HG03342 (cell line): ENCODE measurements around the gene GOLGA8S.
"Not testable (repeated sequence)": the region's sequence is repeated elsewhere in the genome, so short reads cannot be mapped to it uniquely, and the experiment has no call there.

ENCODE experiments used
- ATAC-seq: cut with Tn5 transposase; IDR thresholded peaks from one replicate; pipeline ENCODE4 v1.9.1; 2021; ENCODE audit warnings: mild to moderate bottlenecking, moderate library complexity; ENCODE audit not compliant: unreplicated experiment

GOLGA8S gene, protein sequence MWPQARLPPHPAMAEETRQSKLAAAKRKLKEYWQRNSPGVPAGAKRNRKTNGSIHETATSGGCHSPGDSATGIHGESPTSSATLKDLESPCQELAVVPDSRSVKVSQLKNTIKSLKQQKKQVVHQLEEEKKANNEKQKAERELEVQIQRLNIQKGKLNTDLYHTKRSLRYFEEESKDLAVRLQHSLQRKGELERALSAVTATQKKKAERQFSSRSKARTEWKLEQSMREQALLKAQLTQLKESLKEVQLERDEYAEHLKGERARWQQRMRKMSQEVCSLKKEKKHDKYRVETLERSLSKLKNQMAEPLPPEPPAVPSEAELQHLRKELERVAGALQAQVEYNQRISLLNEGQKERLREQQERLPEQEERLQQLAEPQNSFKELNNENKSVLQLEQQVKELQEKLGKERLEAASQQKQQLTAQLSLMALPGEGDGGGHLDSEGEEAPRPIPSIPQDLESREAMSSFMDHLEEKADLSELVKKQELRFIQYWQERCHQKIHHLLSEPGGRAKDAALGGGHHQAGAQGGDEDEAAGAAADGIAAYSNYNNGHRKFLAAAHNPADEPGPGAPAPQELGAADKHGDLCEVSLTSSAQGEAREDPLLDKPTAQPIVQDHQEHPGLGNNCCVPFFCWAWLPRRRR

DNA sequence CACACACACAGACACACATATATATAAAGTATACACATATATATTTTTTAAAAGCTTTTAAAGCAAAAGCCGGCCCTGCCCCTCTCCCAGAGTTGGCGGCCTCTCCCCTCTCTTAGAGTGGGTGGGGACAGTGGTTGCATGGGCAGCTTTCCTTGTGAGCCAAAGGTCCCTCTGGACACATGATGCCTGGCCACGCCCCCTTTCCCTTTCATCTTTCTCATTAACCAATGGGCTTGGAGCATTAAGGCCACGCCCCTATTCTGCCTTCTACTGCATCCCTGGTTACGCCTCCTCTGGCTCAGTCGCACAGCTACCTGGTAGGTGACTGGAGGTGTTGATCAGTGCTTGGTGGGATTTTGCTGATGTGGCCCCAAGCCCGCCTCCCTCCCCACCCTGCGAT is at the start of gene GOLGA8S:
Gene GOLGA8S (plus strand): TSS at position 301 of the 400 bp plus-strand sequence. CDS start 62 bp downstream, at position 363.
- ATAC-seq, result not testable (repeated sequence)

DNA sequence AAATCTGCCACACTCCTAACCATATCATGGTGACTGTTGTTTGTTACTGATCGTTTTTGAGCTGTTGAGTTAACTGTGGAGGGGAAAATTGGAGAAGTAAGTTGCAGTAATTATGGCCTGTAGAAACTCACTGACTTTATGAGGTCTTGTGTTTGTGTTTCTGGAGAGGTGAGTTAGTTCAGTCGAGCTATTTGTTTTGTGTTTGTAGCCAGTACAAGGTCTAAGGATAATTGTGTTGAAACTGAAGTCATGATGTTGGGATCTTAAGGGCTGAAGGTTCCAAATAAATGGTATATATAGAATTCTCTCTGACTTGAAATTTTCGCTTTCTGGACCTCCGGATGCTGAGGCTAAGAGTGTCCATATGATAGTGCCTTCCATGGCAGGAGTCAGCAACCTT is 49.7 kb upstream of the GOLGA8S start:
- ATAC-seq, result not testable (repeated sequence)

GRCh38 chr15:23305921-23306320 is 48.6 kb upstream of the GOLGA8S start:
- ATAC-seq, result not testable (repeated sequence)

DNA sequence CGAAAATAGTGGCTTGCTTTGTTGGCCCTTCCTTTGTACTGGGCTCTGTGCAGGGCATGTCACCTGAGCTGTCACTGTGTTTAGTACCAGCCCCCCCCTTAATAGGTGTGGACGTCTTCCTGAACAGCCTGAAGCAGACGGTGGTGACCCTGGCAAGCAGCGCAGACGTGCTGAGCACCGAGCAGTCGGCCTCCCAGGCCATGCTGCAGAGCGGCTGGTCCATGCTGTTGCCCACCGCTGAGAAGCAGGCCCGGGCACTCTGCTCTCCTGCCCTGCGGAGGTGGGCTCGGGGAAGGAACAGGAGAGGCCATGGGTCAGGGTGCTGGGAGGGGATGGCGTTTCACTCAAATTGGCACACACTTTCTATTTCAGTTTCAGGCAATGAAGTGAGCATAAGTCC is 43.3 kb upstream of the GOLGA8S start:
- ATAC-seq, result not testable (repeated sequence)

- not testable (repeated sequence) for ATAC-seq
These were observed 20.5 kb upstream of the GOLGA8S start, which contains the start of gene GOLGA6L26 for GRCh38 chr15:23334096-23334495. Gene GOLGA6L26 (minus strand): TSS chr15:23334196. CDS start chr15:23334135, 61 bp downstream.

- ATAC-seq, result not testable (repeated sequence)
These were observed 8.1 kb downstream of the GOLGA8S start for GRCh38 chr15:23362622-23363021.

DNA sequence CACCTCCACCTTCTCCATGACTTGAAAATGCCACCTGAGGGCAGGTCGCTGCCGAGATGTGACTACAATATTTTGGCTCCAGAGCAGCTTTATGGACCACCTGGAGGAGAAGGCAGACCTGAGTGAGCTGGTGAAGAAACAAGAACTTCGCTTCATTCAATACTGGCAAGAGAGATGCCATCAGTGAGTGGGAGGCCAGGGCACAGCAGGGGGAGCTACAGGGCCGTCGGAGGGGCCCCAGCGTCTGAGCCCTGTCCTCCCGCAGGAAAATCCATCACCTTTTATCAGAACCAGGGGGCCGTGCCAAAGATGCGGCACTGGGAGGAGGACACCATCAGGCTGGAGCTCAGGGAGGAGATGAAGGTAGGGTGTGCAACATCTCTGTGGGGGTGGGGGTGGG is 9.7 kb downstream of the GOLGA8S start:
- ATAC-seq, result not testable (repeated sequence)

- no peak for ATAC-seq
These were observed 16.0 kb downstream of the GOLGA8S start for GRCh38 chr15:23370578-23370977.

DNA sequence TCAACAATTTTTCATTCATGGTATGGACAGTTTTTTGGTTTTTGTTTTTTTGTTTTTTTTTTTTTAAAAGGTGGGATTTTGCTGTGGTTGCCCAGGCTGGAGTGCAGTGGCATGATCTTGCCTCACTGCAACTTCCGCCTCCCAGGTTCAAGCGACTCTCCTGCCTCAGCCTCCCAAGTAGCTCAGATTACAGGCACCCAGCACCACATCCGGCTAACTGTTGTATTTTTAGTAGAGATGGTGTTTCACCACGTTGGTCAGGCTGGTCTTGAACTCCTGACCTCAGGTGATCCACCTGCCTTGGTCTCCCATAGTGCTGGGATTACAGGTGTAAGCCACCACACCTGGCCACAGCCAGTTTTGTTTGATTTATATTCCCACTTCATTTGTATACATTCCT is 16.6 kb downstream of the GOLGA8S start:
- ATAC-seq, result not testable (repeated sequence)

DNA sequence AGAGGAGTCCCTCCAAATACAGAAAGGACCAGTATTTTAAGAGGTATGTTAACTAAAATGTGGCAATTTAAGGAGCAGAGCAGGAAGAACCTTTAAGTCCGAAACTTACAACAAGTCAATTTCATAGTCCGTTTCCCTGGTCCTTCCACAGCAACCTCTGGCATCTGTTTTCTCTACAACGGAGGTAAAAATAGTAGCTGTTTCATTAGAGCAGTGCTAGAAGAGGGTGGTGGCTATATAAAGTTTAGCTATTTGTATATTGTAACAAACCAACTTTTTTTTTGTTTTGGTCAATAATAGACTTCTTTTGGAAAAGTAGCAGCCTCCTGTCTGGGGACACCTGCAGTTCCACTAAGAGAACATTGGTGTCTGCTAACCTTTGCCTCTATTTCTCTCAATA is 17.3 kb downstream of the GOLGA8S start:
- not testable (repeated sequence) for ATAC-seq

- ATAC-seq, result no peak
These were observed 17.7 kb downstream of the GOLGA8S start for GRCh38 chr15:23372284-23372683.

- not testable (repeated sequence) for ATAC-seq
These were observed 18.5 kb downstream of the GOLGA8S start for GRCh38 chr15:23372891-23373600.

DNA sequence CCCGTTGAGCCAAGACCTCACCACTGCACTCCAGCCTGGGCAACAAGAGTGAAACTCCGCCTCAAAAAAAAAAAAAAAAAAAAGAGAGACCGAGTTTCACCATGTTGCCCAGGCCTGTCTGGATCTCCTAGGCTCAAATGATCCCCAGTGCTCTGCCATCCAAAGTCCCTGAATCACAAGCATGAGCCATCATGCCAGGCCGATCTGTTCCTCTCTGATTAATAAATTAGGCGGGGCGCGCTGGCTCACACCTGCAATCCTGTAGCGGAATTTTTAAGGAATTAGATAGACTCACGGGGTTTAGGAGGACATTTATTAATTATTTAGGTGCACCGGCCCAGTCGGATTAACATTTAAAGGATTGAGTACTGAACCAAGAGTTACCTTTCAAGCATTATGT is 19.7 kb downstream of the GOLGA8S start:
- not testable (repeated sequence) for ATAC-seq

GRCh38 chr15:23378946-23379345 is 24.4 kb downstream of the GOLGA8S start:
- not testable (repeated sequence) for ATAC-seq

DNA sequence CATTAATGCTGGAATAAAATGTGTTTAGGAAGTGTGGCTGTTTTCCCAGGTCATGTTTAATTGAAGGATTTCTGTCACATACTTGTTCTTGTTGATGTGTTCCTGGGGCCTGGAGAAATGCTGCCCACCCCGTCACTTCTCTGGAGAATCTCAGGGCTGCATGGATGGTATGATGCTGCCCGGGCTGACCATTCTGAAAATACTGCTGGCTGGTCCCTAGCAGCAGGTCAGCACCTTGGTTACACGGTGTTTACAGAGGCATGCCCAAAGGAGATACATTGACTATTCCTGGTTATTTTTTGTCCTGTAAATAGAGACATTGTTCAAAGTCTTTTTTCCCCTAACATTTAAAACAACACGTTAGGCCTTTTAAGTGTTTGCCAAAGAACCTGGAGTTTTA is 26.2 kb downstream of the GOLGA8S start:
- ATAC-seq, result not testable (repeated sequence)

DNA sequence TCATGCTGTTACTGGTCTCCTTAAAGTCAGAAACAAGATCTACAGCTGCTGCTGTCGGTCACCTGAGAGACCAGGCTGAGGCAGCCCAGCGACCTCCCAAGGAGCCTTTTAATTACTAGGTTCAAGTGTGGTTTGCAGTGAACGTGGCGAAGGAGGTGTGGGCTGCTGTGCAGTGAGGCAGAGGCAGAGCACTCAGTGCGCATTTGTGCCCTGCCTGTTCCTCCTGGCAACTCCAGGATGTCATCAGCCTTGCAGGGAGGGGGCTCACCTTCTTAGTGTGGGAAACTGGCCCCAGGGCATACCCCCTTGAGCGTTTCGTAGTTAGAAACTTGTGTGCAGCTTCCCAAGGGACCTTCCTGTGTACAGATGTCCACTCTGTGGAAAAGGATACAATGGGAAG is 26.6 kb downstream of the GOLGA8S start:
- ATAC-seq, result not testable (repeated sequence)

GRCh38 chr15:23384371-23384770 is 29.8 kb downstream of the GOLGA8S start:
- no peak for ATAC-seq

- ATAC-seq, result no peak
These were observed 31.4 kb downstream of the GOLGA8S start for GRCh38 chr15:23385886-23386430.

GRCh38 chr15:23387621-23388190 is 33.2 kb downstream of the GOLGA8S start:
- ATAC-seq, result no peak

GRCh38 chr15:23395030-23395692 is 40.6 kb downstream of the GOLGA8S start:
- no peak for ATAC-seq
